ENCODE results near the gene ITPR3.

Gene ITPR3

GRCh38 chr6:33613146-33613794 is 7.9 kb upstream of the ITPR3 start:
- Histone ChIP-seq H3K27me3 (ENCODE audit: low read depth) (no peaks in the 10 kb centered on the region), H3K36me3 (replicated peaks) (no peaks in the 10 kb centered on the region), H3K4me1 (no peaks in the 10 kb centered on the region), H3K9me3 (no peaks in the 10 kb centered on the region), H3K4me3 (no peak overlapping the region)
- in situ Hi-C loops (cut with MboI; ENCODE audit: low sequenced_read_pairs) = no loop called here
- DNase-seq (ENCODE audit: low spot score in 2 of 2) = no peak

- H3K4me1 ChIP-seq = no peaks in the 10 kb centered on the region
- no peaks in the 10 kb centered on the region for H3K27me3 ChIP-seq (ENCODE audit: low read depth)
- H3K36me3 ChIP-seq (replicated peaks) = no peaks in the 10 kb centered on the region
- DNase-seq (ENCODE audit: low spot score in 2 of 2) = no peak
- no peaks in the 10 kb centered on the region for H3K9me3 ChIP-seq
- in situ Hi-C loops (cut with MboI; ENCODE audit: low sequenced_read_pairs) = no loop called here
- H3K4me3 ChIP-seq = no peak overlapping the region
These were observed 7.3 kb upstream of the ITPR3 start for GRCh38 chr6:33613795-33614168.

- peaks cover 7% of the 10 kb centered on the region; the same call in 1 of the 2 replicates for H3K4me1 ChIP-seq
- H3K27me3 ChIP-seq (ENCODE audit: low read depth) = no peaks in the 10 kb centered on the region
- in situ Hi-C loops (cut with MboI; ENCODE audit: low sequenced_read_pairs) = no loop called here
- no peak overlapping the region for H3K4me3 ChIP-seq
- DNase-seq (ENCODE audit: low spot score in 2 of 2) = no peak
- H3K9me3 ChIP-seq = no peaks in the 10 kb centered on the region
- no peaks in the 10 kb centered on the region for H3K36me3 ChIP-seq (replicated peaks)
These were observed 5.0 kb upstream of the ITPR3 start for GRCh38 chr6:33616113-33616512.

GRCh38 chr6:33616913-33617312 is 4.2 kb upstream of the ITPR3 start:
- no peaks in the 10 kb centered on the region for H3K27me3 ChIP-seq (ENCODE audit: low read depth)
- H3K36me3 ChIP-seq (replicated peaks) = no peaks in the 10 kb centered on the region
- peaks cover 7% of the 10 kb centered on the region; the same call in 1 of the 2 replicates for H3K4me1 ChIP-seq
- DNase-seq (ENCODE audit: low spot score in 2 of 2) = no peak
- H3K4me3 ChIP-seq = no peak overlapping the region
- H3K9me3 ChIP-seq = no peaks in the 10 kb centered on the region
- in situ Hi-C loops (cut with MboI; ENCODE audit: low sequenced_read_pairs) = no loop called here

- no peak overlapping the region for H3K4me3 ChIP-seq
- H3K9me3 ChIP-seq = no peaks in the 10 kb centered on the region
- in situ Hi-C loops (cut with MboI; ENCODE audit: low sequenced_read_pairs) = no loop called here
- no peak for DNase-seq (ENCODE audit: low spot score in 2 of 2)
- H3K27me3 ChIP-seq (ENCODE audit: low read depth) = no peaks in the 10 kb centered on the region
- H3K36me3 ChIP-seq (replicated peaks) = peaks cover 10% of the 10 kb centered on the region; the same call in 1 of the 2 replicates
- peaks cover 7% of the 10 kb centered on the region; the same call in 1 of the 2 replicates for H3K4me1 ChIP-seq
These were observed 1.8 kb upstream of the ITPR3 start for GRCh38 chr6:33619166-33619840.

- in situ Hi-C loops (cut with MboI; ENCODE audit: low sequenced_read_pairs) = no loop called here
- peak; percentile 14 to 59 for DNase-seq (ENCODE audit: low spot score in 2 of 2)
- Histone ChIP-seq H3K4me3 (peak overlapping the region; percentile 74), H3K4me1 (peaks cover 7% of the 10 kb centered on the region; the same call in 1 of the 2 replicates), H3K36me3 (replicated peaks) (peaks cover 13% of the 10 kb centered on the region; the same call in 1 of the 2 replicates), H3K9me3 (no peaks in the 10 kb centered on the region), H3K27me3 (ENCODE audit: low read depth) (no peaks in the 10 kb centered on the region)
These were observed 815 bp upstream of the ITPR3 start for GRCh38 chr6:33620158-33620855.

- H3K9me3 ChIP-seq = no peaks in the 10 kb centered on the region
- in situ Hi-C loops (cut with MboI; ENCODE audit: low sequenced_read_pairs) = no loop called here
- peaks cover 13% of the 10 kb centered on the region; the same call in 1 of the 2 replicates for H3K36me3 ChIP-seq (replicated peaks)
- peak; percentile 59 to 67 for DNase-seq (ENCODE audit: low spot score in 2 of 2)
- H3K27me3 ChIP-seq (ENCODE audit: low read depth) = no peaks in the 10 kb centered on the region
- peak overlapping the region; percentile 74 for H3K4me3 ChIP-seq
- peaks cover 7% of the 10 kb centered on the region; the same call in 1 of the 2 replicates for H3K4me1 ChIP-seq
These were observed 728 bp downstream of the ITPR3 start for GRCh38 chr6:33621711-33622388.

GRCh38 chr6:33622456-33623431 is 1.6 kb downstream of the ITPR3 start:
- no peaks in the 10 kb centered on the region for H3K9me3 ChIP-seq
- no peaks in the 10 kb centered on the region for H3K27me3 ChIP-seq (ENCODE audit: low read depth)
- H3K4me3 ChIP-seq = peak overlapping the region; percentile 74
- peaks cover 12% of the 10 kb centered on the region for H3K4me1 ChIP-seq
- DNase-seq (ENCODE audit: low spot score in 2 of 2) = no peak
- in situ Hi-C loops (cut with MboI; ENCODE audit: low sequenced_read_pairs) = no loop called here
- peaks cover 19% of the 10 kb centered on the region; the same call in 1 of the 2 replicates for H3K36me3 ChIP-seq (replicated peaks)

GRCh38 chr6:33623895-33624381 is 2.8 kb downstream of the ITPR3 start:
- in situ Hi-C loops (cut with MboI; ENCODE audit: low sequenced_read_pairs) = no loop called here
- DNase-seq (ENCODE audit: low spot score in 2 of 2) = peak in 1 of 2 experiments; percentile 45
- H3K36me3 ChIP-seq (replicated peaks) = peaks cover 19% of the 10 kb centered on the region; the same call in 1 of the 2 replicates
- no peaks in the 10 kb centered on the region for H3K9me3 ChIP-seq
- no peak overlapping the region for H3K4me3 ChIP-seq
- H3K4me1 ChIP-seq = peaks cover 12% of the 10 kb centered on the region
- no peaks in the 10 kb centered on the region for H3K27me3 ChIP-seq (ENCODE audit: low read depth)

- H3K4me1 ChIP-seq = peaks cover 9% of the 10 kb centered on the region
- in situ Hi-C loops (cut with MboI; ENCODE audit: low sequenced_read_pairs) = no loop called here
- peaks cover 19% of the 10 kb centered on the region; the same call in 1 of the 2 replicates for H3K36me3 ChIP-seq (replicated peaks)
- no peaks in the 10 kb centered on the region for H3K27me3 ChIP-seq (ENCODE audit: low read depth)
- H3K9me3 ChIP-seq = no peaks in the 10 kb centered on the region
- no peak overlapping the region for H3K4me3 ChIP-seq
- DNase-seq (ENCODE audit: low spot score in 2 of 2) = no peak
These were observed 3.7 kb downstream of the ITPR3 start for GRCh38 chr6:33624856-33625255.

- Histone ChIP-seq H3K4me1 (peaks cover 7% of the 10 kb centered on the region), H3K9me3 (no peaks in the 10 kb centered on the region), H3K27me3 (ENCODE audit: low read depth) (no peaks in the 10 kb centered on the region), H3K36me3 (replicated peaks) (peaks cover 19% of the 10 kb centered on the region; the same call in 1 of the 2 replicates), H3K4me3 (no peak overlapping the region)
- in situ Hi-C loops (cut with MboI; ENCODE audit: low sequenced_read_pairs) = no loop called here
- no peak for DNase-seq (ENCODE audit: low spot score in 2 of 2)
These were observed 6.8 kb downstream of the ITPR3 start for GRCh38 chr6:33627876-33628275.

GRCh38 chr6:33628401-33628964 is 7.4 kb downstream of the ITPR3 start:
- peaks cover 17% of the 10 kb centered on the region; the same call in 1 of the 2 replicates for H3K36me3 ChIP-seq (replicated peaks)
- DNase-seq (ENCODE audit: low spot score in 2 of 2) = no peak
- peaks cover 12% of the 10 kb centered on the region for H3K4me1 ChIP-seq
- in situ Hi-C loops (cut with MboI; ENCODE audit: low sequenced_read_pairs) = no loop called here
- no peaks in the 10 kb centered on the region for H3K9me3 ChIP-seq
- no peaks in the 10 kb centered on the region for H3K27me3 ChIP-seq (ENCODE audit: low read depth)
- no peak overlapping the region for H3K4me3 ChIP-seq

All from HAP-1 (cell line).